Measurements from ENCODE around the gene TBX21. TPM values are rescaled to one million over a fixed set of nuclear protein-coding genes. Genes with fewer than 3 reads are reported as not detected.

The TBX21 gene
- total and polyA plus RNA-seq, 2 experiments from 2014 or later = not detected

DNA sequence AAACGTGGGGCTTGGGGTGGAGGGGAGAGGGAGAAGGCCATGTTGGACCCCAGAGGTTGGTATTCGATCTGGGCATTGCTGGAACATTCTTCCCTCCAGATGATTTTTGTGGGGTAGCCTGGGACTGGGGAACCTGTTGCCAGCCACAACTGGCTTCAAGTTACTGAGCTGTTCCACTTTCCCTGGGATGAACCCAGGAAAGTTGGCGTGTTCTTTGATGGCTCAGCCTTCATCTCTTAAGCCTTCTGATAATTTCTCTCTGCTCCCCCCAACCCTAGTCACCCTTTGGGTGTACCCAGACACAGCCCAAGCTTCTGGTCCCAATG, 2.1 kb downstream of the TBX21 start:
- no peak overlapping the region for H3K27ac ChIP-seq (ENCODE audit: low read depth)
- TF ChIP-seq, protein P1, sequence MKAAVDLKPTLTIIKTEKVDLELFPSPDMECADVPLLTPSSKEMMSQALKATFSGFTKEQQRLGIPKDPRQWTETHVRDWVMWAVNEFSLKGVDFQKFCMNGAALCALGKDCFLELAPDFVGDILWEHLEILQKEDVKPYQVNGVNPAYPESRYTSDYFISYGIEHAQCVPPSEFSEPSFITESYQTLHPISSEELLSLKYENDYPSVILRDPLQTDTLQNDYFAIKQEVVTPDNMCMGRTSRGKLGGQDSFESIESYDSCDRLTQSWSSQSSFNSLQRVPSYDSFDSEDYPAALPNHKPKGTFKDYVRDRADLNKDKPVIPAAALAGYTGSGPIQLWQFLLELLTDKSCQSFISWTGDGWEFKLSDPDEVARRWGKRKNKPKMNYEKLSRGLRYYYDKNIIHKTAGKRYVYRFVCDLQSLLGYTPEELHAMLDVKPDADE (IDR thresholded peaks at IDR 0.05) = no peak
- TF ChIP-seq ZNF331 (CRISPR knock-in tag; IDR thresholded peaks at IDR 0.05; ENCODE audit: low read depth) = no peak
- TF ChIP-seq CREB1 (CRISPR knock-in tag; IDR thresholded peaks at IDR 0.05; ENCODE audit: low read depth) = no peak
- TF ChIP-seq, protein P2, sequence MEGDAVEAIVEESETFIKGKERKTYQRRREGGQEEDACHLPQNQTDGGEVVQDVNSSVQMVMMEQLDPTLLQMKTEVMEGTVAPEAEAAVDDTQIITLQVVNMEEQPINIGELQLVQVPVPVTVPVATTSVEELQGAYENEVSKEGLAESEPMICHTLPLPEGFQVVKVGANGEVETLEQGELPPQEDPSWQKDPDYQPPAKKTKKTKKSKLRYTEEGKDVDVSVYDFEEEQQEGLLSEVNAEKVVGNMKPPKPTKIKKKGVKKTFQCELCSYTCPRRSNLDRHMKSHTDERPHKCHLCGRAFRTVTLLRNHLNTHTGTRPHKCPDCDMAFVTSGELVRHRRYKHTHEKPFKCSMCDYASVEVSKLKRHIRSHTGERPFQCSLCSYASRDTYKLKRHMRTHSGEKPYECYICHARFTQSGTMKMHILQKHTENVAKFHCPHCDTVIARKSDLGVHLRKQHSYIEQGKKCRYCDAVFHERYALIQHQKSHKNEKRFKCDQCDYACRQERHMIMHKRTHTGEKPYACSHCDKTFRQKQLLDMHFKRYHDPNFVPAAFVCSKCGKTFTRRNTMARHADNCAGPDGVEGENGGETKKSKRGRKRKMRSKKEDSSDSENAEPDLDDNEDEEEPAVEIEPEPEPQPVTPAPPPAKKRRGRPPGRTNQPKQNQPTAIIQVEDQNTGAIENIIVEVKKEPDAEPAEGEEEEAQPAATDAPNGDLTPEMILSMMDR (conservative IDR thresholded peaks at IDR 0.05; ENCODE audit: low read depth in 2 of 2) = no peak
- TF ChIP-seq JUNB (IDR thresholded peaks at IDR 0.05; ENCODE audit: unreplicated experiment) = no peak
- no peak for TF ChIP-seq NANOG (IDR thresholded peaks at IDR 0.05; ENCODE audit: borderline replicate concordance)
- TF ChIP-seq EZH2 (IDR thresholded peaks at IDR 0.05; ENCODE audit: low read depth, unreplicated experiment) = no peak
- no peak for TF ChIP-seq ZNF114 (CRISPR knock-in tag; IDR thresholded peaks at IDR 0.05)
- TF ChIP-seq STAT1 (IDR thresholded peaks at IDR 0.05; ENCODE audit: unreplicated experiment) = no peak
- TF ChIP-seq, protein P3, sequence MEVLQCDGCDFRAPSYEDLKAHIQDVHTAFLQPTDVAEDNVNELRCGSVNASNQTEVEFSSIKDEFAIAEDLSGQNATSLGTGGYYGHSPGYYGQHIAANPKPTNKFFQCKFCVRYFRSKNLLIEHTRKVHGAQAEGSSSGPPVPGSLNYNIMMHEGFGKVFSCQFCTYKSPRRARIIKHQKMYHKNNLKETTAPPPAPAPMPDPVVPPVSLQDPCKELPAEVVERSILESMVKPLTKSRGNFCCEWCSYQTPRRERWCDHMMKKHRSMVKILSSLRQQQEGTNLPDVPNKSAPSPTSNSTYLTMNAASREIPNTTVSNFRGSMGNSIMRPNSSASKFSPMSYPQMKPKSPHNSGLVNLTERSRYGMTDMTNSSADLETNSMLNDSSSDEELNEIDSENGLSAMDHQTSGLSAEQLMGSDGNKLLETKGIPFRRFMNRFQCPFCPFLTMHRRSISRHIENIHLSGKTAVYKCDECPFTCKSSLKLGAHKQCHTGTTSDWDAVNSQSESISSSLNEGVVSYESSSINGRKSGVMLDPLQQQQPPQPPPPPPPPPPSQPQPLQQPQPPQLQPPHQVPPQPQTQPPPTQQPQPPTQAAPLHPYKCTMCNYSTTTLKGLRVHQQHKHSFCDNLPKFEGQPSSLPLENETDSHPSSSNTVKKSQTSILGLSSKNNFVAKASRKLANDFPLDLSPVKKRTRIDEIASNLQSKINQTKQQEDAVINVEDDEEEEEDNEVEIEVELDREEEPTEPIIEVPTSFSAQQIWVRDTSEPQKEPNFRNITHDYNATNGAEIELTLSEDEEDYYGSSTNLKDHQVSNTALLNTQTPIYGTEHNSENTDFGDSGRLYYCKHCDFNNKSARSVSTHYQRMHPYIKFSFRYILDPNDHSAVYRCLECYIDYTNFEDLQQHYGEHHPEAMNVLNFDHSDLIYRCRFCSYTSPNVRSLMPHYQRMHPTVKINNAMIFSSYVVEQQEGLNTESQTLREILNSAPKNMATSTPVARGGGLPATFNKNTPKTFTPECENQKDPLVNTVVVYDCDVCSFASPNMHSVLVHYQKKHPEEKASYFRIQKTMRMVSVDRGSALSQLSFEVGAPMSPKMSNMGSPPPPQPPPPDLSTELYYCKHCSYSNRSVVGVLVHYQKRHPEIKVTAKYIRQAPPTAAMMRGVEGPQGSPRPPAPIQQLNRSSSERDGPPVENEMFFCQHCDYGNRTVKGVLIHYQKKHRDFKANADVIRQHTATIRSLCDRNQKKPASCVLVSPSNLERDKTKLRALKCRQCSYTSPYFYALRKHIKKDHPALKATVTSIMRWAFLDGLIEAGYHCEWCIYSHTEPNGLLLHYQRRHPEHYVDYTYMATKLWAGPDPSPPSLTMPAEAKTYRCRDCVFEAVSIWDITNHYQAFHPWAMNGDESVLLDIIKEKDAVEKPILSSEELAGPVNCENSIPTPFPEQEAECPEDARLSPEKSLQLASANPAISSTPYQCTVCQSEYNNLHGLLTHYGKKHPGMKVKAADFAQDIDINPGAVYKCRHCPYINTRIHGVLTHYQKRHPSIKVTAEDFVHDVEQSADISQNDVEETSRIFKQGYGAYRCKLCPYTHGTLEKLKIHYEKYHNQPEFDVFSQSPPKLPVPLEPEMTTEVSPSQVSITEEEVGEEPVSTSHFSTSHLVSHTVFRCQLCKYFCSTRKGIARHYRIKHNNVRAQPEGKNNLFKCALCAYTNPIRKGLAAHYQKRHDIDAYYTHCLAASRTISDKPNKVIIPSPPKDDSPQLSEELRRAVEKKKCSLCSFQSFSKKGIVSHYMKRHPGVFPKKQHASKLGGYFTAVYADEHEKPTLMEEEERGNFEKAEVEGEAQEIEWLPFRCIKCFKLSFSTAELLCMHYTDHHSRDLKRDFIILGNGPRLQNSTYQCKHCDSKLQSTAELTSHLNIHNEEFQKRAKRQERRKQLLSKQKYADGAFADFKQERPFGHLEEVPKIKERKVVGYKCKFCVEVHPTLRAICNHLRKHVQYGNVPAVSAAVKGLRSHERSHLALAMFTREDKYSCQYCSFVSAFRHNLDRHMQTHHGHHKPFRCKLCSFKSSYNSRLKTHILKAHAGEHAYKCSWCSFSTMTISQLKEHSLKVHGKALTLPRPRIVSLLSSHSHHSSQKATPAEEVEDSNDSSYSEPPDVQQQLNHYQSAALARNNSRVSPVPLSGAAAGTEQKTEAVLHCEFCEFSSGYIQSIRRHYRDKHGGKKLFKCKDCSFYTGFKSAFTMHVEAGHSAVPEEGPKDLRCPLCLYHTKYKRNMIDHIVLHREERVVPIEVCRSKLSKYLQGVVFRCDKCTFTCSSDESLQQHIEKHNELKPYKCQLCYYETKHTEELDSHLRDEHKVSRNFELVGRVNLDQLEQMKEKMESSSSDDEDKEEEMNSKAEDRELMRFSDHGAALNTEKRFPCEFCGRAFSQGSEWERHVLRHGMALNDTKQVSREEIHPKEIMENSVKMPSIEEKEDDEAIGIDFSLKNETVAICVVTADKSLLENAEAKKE (CRISPR knock-in tag; IDR thresholded peaks at IDR 0.05) = no peak
- TF ChIP-seq POLR2AphosphoS5 (IDR thresholded peaks at IDR 0.05; ENCODE audit: low read depth) = no peak
- TF ChIP-seq EZH2phosphoT487 (IDR thresholded peaks at IDR 0.05; ENCODE audit: unreplicated experiment) = no peak
- ATAC-seq (no peak), DNase-seq (ENCODE audit: low spot score) (no peak)
- Mint-ChIP-seq H3K36me3 (ENCODE audit: low read depth) (no peaks in the 10 kb centered on the region; the same call in 2 of the 3 replicates), H3K4me3 (no peak overlapping the region), H3K9me3 (no peaks in the 10 kb centered on the region), H3K27ac (no peak overlapping the region), H3K4me1 (peaks cover 5% of the 10 kb centered on the region), H3K27me3 (ENCODE audit: insufficient read depth, low read depth, poor library complexity) (peaks cover 52% of the 10 kb centered on the region)
- H3F3A ChIP-seq (replicated peaks; ENCODE audit: low read depth) = 0 out of 2 replicates have a peak, but pooled peaks cover 6% of the 10 kb centered on the region
- peaks cover 75% of the 10 kb centered on the region for H3K27me3 ChIP-seq (ENCODE audit: insufficient read depth)
- H3K36me3 ChIP-seq (ENCODE audit: insufficient read depth) = no peaks in the 10 kb centered on the region
- H2AFZ ChIP-seq = no peak overlapping the region
- H3K9me2 ChIP-seq (ENCODE audit: insufficient read depth) = no peaks in the 10 kb centered on the region
- H4K20me1 ChIP-seq (replicated peaks; ENCODE audit: insufficient read depth) = no peaks in the 10 kb centered on the region
- H3K4me3 ChIP-seq = no peak overlapping the region
- peaks cover 6% of the 10 kb centered on the region; the same call in 1 of the 2 replicates for H3K4me1 ChIP-seq (ENCODE audit: insufficient read depth)
- H3K4me2 ChIP-seq = no peak overlapping the region
- H3K79me2 ChIP-seq (replicated peaks; ENCODE audit: insufficient read depth) = no peaks in the 10 kb centered on the region
